ENCODE measurements around the gene CCND1.

GRCh38 chr11:69639831-69640230, 1.1 kb upstream of the CCND1 start:
- no peak for TF ChIP-seq RXRA (IDR thresholded peaks at IDR 0.05; ENCODE audit: insufficient read depth, low read depth, low read length)
- no peak for TF ChIP-seq USF2 (IDR thresholded peaks at IDR 0.05; ENCODE audit: low read length)
- no peak for TF ChIP-seq ATF2 (IDR thresholded peaks at IDR 0.05; ENCODE audit: low read length)
- TF ChIP-seq, protein P1, sequence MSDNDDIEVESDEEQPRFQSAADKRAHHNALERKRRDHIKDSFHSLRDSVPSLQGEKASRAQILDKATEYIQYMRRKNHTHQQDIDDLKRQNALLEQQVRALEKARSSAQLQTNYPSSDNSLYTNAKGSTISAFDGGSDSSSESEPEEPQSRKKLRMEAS (IDR thresholded peaks at IDR 0.05) = no peak
- TF ChIP-seq, protein P2, sequence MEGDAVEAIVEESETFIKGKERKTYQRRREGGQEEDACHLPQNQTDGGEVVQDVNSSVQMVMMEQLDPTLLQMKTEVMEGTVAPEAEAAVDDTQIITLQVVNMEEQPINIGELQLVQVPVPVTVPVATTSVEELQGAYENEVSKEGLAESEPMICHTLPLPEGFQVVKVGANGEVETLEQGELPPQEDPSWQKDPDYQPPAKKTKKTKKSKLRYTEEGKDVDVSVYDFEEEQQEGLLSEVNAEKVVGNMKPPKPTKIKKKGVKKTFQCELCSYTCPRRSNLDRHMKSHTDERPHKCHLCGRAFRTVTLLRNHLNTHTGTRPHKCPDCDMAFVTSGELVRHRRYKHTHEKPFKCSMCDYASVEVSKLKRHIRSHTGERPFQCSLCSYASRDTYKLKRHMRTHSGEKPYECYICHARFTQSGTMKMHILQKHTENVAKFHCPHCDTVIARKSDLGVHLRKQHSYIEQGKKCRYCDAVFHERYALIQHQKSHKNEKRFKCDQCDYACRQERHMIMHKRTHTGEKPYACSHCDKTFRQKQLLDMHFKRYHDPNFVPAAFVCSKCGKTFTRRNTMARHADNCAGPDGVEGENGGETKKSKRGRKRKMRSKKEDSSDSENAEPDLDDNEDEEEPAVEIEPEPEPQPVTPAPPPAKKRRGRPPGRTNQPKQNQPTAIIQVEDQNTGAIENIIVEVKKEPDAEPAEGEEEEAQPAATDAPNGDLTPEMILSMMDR (IDR thresholded peaks at IDR 0.05; ENCODE audit: control extremely low read depth in 1 of 3, insufficient read depth in 1 of 3, low read depth in 1 of 3, low read length in 3 of 3) = no peak
- no peak for TF ChIP-seq FOSL1 (IDR thresholded peaks at IDR 0.05; ENCODE audit: insufficient read depth, low read depth, low read length)
- no peak for TF ChIP-seq SRF (IDR thresholded peaks at IDR 0.05; ENCODE audit: low read depth, low read length)

Measured in H1 (cell line).